Stimulated activated CD4-positive, alpha-beta T cell treated with anti-CD3 and anti-CD28 coated beads, Interleukin-12 subunit alpha, Interleukin-12 subunit beta, amount 100 ng/mL, for 4 hours (primary cell): ENCODE measurements around the gene XPNPEP2.
A peak's percentile ranks its signal among the peaks of the same experiment; 100 is the strongest.

Experiments
- DNase-seq: peaks from one replicate; pipeline ENCODE4 v3.0.0-alpha.2; 2020

Gene XPNPEP2

DNA sequence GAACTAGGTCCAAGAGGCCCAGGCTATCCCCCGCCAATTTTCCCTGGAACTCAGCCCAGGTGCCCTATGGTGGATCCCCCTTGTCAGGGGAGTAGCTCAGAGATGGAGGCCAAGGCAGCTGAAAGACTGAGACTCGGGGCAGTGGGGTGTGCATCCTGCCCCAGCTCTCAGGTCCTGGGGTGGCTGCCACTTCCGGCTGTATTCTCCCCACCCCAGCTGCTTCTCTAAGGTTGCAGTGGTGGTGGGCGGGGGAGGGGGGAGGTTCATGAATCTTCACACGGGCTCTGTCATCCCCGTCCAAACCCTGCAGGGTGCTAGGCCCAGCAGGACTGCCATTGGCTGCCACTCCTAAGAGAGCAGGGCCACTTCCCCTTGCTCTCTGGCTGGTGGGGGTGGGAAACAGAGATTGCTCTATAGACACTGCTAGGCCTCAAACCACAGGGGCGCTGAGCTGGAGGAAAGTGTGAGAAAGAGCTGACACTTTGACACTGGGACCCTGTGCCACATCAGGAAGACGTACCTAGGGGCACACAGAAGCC lies 42.4 kb downstream of the XPNPEP2 start:
- peak; percentile 66 for DNase-seq

DNA sequence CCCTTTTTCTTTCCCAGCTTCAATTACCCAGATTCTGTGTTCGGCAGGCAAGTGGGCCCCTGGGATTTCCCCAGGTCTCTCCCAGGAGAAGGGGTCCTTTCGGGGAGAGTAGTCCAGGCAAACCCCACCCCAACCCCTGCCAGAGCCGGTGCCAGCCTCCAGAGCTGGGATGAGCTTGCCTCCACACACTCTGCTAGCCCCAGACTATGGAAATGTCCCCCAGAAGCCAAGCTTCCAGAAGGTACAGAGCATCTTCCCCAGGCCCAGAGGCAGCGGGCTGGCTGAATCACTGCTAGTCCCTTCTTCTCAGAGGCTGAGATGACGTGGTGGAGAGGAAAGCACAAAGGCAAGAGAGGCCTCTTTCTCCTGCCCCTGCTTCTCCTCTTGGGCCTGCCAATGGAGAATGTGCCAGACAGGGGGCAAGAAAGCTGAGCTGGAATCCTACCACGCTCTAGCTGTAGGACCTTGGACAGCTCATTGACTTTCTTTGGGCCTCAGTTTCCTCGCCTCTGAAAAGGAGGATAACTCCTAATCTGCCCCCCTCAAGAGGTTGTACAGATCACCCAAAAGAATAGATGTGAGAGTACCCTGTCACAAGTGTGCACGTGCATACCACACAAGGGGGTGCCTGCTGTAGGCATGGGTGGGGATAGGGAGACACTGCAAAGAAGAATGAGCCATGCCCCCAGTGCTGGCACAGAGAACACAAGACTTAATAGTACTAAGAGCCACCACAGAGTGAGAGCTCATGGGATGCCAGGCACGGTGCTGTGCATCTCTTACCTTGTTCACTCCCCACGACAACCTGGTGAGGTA lies 43.1 kb downstream of the XPNPEP2 start:
- peak; percentile 31 for DNase-seq

DNA sequence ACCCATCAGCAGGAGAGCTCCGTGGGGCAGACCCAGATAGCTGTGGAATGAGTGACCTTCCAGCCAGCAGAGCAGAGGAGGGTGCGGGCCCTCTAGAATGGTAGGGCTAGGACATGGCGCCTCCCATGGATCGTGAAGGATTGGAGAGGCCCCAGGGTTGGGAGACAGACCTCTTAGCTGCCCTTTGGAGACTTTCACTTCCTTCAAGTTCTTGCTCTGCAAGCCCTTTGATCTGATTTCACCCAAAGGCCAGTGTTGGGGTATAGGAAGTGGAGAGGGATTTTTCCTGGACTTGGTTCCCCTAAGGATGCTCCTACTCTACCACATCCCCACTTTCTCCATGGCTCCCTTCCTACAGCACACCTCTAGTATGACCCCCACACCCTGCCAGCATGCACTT lies 43.9 kb downstream of the XPNPEP2 start:
- no peak for DNase-seq

DNA sequence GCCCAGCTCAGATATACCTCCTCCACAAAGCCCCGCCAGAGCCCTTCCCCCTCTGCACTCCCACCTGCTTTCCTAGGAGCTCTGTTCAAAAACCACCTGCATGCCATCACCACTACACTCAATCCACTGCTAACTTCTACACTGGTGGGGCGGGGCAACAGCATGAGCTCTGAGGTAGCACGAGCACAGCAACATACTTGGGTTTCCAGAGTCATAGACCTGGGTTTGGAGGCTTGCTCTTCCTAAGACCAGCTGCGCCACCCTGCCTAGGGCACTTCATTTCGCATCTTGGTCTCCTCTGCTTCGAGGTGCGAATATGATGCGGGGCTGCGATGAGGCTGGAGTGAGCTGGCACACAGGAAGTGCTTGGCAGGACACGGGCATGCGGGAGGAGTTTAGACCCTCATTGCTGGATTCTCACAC lies 44.5 kb downstream of the XPNPEP2 start:
- DNase-seq, result no peak

DNA sequence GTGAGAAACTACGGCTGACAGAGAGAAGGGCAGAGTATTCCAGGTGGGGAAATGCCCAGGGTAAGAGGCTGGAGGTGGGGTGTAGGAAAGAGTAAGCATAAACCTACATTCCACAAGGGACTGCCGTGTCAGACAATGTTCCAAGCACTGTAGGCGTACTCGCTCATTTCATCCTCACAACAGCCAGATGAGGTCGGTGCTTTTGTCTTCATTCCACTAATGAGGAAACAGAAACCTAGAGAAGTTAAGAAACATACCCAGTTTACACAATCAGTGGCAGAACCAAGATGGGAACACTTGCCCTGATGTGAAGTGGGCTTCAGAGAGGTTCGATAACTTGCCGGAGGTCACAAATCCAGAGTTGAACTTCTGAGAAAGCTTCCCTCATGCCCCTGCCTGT lies 45.6 kb downstream of the XPNPEP2 start:
- DNase-seq, result no peak

DNA sequence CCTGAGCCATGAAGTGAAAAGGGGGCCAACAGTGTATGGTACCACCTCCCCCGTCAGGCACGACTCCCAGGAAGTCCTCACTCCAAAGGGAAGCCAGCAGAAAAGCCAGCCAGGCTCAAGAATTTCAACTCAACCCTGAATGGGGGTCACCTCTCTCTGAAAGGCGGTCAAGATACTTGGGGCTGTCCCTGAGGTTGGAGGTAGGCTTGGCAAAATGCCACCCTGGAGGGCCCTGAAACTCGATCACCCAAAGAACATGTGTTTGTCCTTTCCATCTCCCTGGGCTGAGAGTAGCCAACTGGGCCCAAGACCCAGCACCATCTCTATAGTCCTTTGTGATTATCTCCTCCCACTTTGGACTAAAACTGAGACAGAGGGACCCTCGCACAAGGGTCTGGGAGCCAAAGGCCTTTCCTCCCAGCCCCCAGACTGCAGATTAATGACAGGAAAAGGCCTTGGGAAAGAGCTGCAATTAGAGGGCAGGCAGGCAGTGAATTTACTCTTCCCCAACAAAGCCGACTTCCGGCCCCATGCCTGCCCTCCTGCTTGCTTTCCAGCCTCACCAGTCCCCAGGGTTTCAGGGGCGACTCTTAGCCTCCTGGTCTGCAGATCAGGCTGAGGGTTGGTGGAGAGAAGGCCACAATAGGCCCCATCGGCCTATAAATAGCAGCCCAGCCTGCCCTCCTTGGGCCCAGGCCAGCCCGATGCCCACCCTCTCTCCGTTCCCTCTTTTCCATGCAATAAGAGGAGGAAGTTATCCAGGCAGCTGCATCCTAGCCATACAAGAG lies 46.6 kb downstream of the XPNPEP2 start:
- no peak for DNase-seq

DNA sequence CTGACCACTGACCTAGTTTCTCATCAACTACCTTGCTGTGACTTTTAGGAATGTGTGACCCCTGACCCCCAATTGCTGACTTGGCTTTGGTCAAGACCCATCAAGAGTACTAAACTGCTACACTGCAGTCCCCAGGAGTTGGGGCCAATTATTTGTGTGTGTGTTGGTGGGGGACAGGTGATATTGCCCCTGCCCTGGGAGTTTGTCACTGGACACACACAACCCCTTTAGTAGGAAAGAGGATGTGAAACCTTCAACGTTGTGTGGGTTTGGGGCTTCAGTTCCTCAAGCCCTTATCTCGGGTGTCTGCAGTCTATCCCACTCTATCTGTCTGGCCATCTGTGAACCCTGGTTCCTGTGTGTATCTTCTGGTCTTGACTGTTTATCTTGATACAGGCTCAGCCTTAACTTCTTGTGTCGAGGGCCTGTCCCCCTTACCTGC lies 47.5 kb downstream of the XPNPEP2 start:
- DNase-seq, result no peak

DNA sequence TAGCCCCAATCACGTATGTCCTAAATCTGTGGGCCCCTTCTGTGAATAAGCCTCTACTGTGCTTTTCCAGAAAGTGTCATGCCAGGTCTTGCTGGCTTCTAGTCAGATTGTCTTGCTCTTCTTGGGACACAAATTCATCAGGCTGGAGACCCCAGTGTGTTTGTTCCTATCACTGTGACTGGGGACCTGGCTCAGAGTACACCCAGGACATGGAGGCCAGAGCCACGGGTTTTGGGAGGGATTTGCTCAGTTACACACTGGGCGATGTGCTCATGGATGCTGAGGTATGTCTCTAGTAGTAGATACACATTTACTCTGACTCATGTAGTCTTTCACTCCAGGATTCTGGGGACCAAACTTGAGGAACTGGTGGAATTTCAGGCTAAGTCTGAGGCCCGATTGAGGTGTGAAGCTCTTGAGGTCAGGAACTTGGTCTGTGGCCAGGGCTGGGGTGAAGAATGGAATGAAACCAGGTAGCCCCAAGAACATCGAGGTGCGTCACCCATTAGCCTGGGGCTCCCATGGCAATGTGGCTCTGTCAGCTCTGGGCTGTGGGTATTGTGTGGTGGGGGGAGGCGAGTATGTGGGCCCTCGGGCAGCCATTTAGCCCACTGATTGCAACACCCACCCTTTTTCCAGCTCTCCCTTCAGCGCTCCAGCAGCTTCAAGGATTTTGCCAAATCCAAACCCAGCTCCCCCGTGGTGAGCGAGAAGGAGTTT lies 48.7 kb downstream of the XPNPEP2 start:
- no peak for DNase-seq

DNA sequence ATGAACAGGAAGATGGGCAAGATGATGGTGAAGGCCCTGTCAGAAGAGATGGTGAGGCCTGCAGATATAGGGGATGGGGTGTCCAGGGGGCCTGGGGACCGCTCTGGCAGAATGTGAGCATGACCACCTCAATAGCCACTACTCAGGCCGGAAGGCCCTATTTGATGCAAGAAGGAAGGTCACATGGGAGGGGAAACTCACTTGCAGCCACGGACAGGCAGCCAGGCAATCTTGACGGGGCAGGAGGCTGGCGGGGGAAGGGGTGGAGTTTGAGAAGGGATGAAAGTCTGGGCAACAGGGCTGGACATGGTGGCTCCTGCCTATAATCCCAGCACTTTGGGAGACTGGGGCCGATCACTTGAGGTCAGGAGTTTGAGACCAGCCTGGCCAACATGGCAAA lies 49.7 kb downstream of the XPNPEP2 start:
- DNase-seq, result no peak

DNA sequence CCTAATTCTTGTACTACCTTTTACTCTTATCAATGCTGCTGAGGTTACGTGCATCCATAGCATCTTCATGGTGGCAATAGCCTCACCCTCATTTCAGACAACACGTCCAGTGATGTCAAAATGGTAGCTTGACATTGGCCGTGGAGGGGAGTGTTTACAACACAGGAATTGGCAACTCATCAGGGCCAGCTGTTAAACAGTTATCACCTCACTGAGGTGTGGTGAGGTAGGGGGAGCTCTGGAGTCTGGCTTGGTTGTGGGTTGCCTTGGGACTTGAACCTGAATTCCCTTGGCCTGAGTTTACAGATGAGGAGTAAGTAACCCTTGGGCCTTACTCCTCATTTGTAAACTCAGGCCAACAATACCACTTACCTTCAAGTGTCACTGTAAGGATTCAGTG lies 51.4 kb downstream of the XPNPEP2 start:
- no peak for DNase-seq

DNA sequence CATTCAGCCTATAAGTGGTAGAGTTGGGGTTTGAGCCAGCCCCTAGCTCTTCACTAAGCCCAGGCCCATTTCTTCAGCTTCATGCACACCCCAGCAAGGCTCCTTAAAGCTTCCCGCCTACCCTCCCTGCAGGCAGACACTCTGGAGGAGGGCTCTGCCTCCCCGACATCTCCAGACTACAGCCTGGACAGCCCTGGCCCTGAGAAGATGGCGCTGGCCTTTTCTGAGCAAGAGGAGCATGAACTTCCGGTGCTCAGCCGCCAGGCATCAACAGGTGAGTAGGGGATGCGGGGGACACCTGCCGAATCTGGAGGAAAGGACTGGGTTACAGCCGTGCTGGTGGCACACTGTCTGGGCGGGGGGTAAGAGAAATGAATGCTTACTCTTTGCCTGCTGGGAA lies 52.0 kb downstream of the XPNPEP2 start:
- DNase-seq, result no peak

DNA sequence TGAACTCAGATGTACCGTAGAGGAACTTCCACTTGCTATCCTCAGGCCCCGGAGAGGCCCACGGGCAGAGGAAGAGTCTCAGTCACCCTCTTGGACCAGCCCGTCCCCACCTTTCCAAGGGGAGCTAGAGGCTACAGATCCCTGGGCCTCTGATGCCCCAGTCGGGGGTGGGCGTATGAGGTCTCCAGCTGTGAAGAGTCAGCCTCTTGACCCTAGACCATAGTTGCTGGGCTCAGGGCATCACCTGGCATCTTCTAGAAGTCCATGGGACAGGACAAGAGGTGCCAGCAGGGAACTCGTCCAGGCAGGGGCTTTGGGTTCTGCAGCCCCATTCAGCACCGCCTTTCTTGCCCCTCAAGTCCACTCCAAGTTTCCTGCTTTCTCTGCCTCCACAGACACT lies 52.6 kb downstream of the XPNPEP2 start:
- DNase-seq, result no peak

DNA sequence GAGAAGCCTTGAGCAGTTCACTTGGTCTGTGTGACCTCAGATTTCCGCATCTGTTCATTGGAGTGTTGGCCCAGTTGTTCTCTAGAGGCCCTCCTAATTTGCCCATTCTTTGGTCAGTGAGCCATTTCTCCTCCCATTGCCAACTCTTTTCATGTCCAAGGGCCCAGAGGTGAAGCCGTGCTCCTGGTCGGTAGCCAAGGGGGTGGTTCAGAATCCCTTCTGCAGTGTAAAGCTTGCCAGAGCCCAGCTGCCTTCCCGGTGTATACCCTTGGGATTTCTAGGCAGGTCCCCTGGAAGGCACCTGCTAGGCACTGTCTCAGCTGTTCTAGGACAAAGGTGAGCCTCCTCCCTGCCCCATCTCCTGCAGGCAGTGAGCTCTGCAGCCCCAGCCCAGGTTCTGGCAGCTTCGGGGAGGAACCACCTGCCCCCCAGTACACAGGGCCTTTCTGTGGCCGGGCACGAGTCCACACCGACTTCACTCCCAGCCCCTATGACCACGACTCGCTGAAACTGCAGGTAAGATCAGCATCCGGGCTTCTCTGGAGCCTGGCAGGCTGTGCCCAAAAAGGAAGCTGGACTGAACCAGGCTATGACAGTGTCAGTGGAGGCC lies 53.3 kb downstream of the XPNPEP2 start:
- no peak for DNase-seq

DNA sequence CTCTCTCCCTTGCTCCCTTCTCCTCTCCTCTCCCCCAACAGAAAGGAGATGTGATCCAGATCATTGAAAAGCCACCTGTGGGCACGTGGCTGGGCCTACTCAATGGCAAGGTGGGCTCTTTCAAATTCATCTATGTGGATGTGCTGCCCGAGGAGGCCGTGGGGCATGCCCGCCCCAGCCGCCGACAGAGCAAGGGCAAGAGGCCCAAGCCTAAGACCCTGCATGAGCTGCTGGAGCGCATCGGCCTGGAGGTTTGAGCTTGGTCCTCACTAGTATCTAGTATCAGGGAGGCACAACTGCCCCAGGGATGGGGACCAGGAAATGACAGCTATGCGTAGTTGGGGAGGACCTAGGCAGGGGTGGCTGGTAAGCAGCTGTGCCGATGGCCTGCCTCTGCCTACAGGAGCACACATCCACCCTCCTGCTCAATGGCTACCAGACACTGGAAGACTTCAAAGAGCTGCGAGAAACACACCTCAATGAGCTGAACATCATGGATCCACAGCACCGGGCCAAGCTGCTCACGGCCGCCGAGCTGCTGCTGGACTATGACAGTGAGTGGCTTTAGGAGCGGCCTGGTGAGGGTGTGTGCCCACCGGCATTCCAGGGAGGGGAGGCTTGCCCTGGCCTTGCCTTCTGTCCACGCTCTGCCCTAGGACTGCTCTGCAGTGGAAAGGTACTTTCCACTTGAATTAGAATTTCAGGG lies 54.0 kb downstream of the XPNPEP2 start:
- DNase-seq, result no peak

DNA sequence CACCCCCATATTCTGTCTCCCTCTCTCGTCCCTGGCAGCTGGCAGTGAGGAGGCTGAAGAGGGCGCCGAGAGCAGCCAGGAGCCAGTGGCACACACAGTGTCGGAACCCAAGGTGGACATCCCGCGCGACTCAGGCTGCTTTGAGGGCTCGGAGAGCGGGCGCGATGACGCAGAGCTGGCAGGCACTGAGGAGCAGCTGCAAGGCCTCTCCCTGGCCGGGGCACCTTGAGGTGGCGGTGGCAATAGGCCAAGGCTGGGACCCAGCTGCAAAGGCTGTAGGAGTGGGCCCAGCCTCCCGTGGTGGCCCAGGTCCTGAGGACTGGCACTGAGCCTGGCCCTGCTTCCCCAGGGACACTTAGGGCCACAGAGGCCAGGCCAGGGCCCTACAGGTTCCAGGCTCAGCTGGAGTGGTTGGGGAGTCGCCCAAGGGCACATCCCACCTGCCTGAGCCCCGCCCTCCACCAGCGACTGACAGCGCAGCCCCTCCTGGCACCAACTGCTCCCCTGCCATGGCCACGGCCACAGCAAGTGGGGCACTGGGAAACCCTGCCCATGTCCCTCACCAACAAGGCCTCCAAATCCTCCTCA lies 54.9 kb downstream of the XPNPEP2 start:
- no peak for DNase-seq

DNA sequence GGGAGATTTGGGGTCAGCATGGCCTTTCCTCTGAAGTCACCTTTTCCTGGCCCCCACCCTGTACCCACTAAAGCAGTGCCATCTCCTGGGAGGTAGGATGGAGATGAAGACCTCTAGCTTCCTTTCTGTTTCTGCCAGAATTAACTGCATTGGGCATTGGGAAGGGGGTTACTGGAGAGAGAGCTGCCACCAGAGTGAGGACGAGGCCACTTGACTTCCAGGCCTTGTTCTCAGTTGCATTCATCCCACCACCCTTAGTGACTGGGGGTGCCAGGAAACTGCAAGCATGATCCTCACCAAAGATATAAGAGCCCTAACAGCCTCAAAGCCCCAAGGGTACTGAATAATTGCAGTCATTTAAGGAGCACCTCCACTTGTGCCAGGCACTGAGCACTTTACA lies 56.8 kb downstream of the XPNPEP2 start:
- no peak for DNase-seq

DNA sequence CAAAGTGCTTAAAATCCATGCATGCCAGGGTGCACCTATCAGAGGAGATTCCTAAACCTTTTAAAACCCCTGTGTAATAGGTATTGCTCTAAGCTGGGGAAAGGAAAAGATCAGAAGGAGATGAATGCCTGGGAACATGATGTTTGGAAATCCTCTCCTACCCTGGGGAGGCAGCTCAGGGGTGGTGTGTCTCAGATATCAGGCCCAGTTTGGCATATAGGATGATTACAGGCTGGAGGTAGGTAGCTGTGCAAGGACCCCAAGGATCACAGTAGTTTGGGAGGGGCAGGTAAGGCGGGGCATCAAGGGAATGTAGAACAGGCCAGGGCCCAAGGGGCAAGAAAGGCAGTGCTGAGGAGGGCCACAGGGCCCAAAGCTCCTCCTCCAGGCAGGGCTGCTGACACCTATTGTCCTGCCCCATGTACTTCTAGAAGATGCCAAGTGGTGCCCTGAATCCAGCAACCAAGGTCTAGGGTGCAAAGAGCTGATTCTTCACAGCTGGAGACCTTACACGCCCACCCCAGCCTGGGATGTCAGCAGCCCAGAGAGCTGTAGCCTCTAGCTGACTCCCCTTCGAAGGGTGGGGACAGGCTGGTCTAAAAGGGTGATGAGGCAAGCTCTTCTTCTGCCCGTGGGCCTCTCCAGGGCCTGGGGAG lies 58.6 kb downstream of the XPNPEP2 start:
- no peak for DNase-seq

DNA sequence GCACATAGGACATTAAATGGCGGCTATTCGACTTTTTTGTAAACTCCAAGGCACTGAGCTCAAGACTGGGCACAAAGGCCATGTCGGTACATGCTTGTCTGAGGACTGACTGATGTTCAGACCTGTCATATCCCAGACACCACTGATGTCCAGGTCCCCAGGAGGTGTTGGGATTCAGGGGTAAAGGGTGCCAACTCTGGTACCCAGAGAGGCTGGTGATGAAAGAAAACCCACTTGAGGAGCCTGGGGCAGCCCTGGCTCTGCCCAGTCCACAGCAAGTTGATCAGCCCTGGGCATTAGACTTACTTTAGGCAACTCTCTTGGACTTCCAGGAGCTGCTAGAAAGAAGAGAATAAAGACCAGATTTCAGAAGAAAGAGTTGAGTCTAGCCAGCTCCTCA lies 59.7 kb downstream of the XPNPEP2 start:
- no peak for DNase-seq

DNA sequence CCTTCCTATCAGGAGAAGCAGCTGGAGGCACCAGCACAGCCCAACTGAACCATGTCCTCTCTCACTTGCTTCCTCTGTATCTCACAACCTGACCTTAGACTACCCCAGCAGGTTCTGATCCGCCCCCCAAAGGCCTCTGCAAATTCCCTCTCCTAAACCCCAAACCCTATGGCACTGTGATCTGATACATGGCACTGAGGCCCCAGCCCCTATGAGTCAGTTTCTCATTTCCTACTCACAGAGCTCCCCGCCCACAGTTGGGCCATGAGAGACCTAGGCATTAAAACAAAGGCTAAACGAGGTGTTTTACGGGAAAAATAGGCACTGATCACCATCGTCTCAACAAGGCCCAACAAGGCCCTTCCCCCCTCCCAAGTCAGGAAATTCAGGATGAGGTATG lies 60.1 kb downstream of the XPNPEP2 start:
- DNase-seq, result peak; percentile 30

DNA sequence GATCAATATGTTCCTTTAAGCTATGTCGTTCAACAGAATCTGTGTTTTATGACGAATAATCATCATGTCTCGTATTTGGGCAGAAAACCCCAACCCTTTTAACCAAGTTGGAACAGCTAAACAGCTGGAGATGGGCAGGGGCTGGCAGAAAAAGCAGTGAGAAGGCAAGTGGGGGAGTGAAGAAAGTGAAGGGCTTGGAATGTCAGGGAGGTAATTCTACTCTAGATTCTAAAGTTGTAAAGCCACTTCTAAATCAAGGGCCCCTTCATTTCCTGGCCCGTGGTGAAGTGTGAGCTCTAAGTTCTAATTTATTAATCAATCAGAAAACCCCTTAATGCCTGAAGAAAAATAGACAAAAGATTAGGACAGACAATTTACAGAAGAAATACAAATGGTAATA lies 61.4 kb downstream of the XPNPEP2 start:
- DNase-seq, result no peak

DNA sequence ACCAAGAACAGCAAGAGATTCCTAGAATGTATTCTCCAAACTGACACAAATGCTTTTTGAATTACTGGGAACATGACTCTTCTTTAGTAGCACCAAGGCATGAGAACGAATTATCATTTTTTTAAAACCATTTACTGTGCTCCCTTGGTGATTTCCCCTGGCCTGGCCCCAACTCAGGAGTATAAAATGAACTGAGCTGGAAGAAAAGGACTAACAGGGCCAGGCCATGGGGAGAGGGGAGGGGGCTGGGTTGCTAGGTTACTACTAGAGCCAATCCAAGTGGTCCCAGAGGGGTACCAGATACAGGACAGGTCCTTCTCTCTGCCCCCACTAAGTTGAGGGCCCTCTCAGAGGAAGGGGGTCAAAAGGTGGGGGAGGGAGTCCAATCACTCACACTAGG lies 64.1 kb downstream of the XPNPEP2 start:
- no peak for DNase-seq
